A673 (cell line): ENCODE measurements around the gene TOE1. TPM values are rescaled to one million over a fixed set of nuclear protein-coding genes. Genes with fewer than 3 reads are reported as not detected.

Source experiments
- BruUV-seq: library from RNA; stranded (reverse); fragments of 400-500 nt; replicated peaks from 2 replicates; lab custom pipeline; 2021; lab: Mats Ljungman, UMichigan
- CTCF ChIA-PET: fragments of 300-600 bp; sonication (Branson Sonifier 250); formaldehyde crosslinking; loops from one replicate; lab custom pipeline; 2022; ENCODE audit warnings: antibody characterized with exemption; lab: Charles Lee
- POLR2A ChIA-PET: fragments of 300-600 bp; sonication (Branson Sonifier 250); formaldehyde crosslinking; loops from one replicate; lab custom pipeline; 2022; ENCODE audit warnings: antibody characterized with exemption; ENCODE audit not compliant: low non-redundant PET; lab: Charles Lee
- DNase-seq: peaks from one replicate; pipeline ENCODE4 v3.0.0-alpha.2; 2015; ENCODE audit warnings: low spot score
- H3K27ac ChIP-seq: fragments of 200-600 bp; sonication (generic); 2 replicates; pipeline ENCODE4 v1.5.1; 2016; ENCODE audit warnings: mixed run types, low read depth, mild to moderate bottlenecking, mixed read lengths, antibody characterized with exemption, low read length; ENCODE audit not compliant: poor library complexity, severe bottlenecking
- H3K27me3 ChIP-seq: fragments of 200-600 bp; sonication (generic); replicated peaks from 2 replicates; pipeline ENCODE4 v1.6.1; 2017; ENCODE audit warnings: mixed run types, low read depth, mild to moderate bottlenecking, mixed read lengths, antibody characterized with exemption, low read length; ENCODE audit not compliant: insufficient read depth, poor library complexity
- H3K36me3 ChIP-seq: fragments of 200-600 bp; sonication (generic); 2 replicates; pipeline ENCODE4 v1.6.1; 2016; ENCODE audit warnings: mixed run types, mild to moderate bottlenecking, mixed read lengths, antibody characterized with exemption, low read length; ENCODE audit not compliant: insufficient read depth, poor library complexity, severe bottlenecking
- H3K4me1 ChIP-seq: fragments of 200-600 bp; sonication (generic); 2 replicates; pipeline ENCODE4 v1.6.1; 2017; ENCODE audit warnings: mixed run types, mild to moderate bottlenecking, mixed read lengths, antibody characterized with exemption, low read length; ENCODE audit not compliant: insufficient read depth, poor library complexity, severe bottlenecking
- H3K4me3 ChIP-seq: fragments of 200-600 bp; sonication (generic); 2 replicates; pipeline ENCODE4 v1.5.1; 2016; ENCODE audit warnings: low read depth, mixed run types, mild to moderate bottlenecking, mixed read lengths, low read length; ENCODE audit not compliant: poor library complexity, severe bottlenecking
- H3K9me3 ChIP-seq: fragments of 200-600 bp; sonication (generic); 2 replicates; pipeline ENCODE4 v1.6.1; 2016; ENCODE audit warnings: mixed run types, low read depth, mild to moderate bottlenecking, mixed read lengths, antibody characterized with exemption, low read length; ENCODE audit not compliant: poor library complexity, severe bottlenecking
- EZH2 ChIP-seq: fragments of 200-600 bp; sonication (generic); IDR thresholded peaks from 2 replicates; pipeline ENCODE4 v1.6.1; 2017; ENCODE audit warnings: borderline replicate concordance, low read depth, mild to moderate bottlenecking, mixed read lengths, antibody characterized with exemption, low read length; ENCODE audit not compliant: poor library complexity, severe bottlenecking
- intact Hi-C: fragments of 100-400 bp; cut with micrococcal nuclease; formaldehyde crosslinking; loops from one replicate; pipeline ENCODE4 v1.10.0; 2022; ENCODE audit not compliant: unreplicated experiment
- total RNA-seq: library from RNA; stranded (reverse); gene quantifications from 2 replicates; pipeline ENCODE4 v1.2.3, GENCODE V29; 2021
- TF ChIP-seq, protein P1 (sequence below): fragments of 300-800, 200-600 bp; sonication (generic); conservative IDR thresholded peaks from 2 replicates; pipeline ENCODE4 v1.5.1; 2017; ENCODE audit warnings: low read depth, mild to moderate bottlenecking, antibody characterized with exemption, low read length, moderate library complexity, mixed read lengths

The TOE1 gene
- total RNA-seq, 1 experiment from 2014 or later = 20.6 TPM

DNA sequence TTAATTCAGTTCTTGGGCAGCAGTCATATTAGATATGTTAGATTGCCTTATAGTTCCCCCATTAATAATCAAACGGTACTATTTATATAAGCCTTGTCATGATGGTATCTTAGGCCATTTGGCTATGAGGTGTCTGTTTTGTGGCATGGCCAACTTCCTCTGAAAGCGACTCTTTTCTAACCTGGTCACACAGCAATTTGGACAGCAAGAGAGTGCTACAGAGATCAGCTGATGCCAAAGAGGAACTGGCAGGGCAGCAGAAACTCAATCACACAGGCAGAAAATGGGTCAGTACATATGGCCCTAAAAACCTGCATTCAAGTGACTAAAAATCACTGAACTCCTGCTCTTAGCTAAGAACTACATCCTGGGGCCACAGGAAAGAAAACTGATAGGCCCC lies 13.7 kb downstream of the TOE1 start:
- ChIA-PET POLR2A (no interaction called here), CTCF (no interaction called here)
- Histone ChIP-seq H3K27ac (no peak overlapping the region), H3K36me3 (no peaks in the 10 kb centered on the region), H3K27me3 (no peaks in the 10 kb centered on the region), H3K4me1 (no peaks in the 10 kb centered on the region), H3K4me3 (no peak overlapping the region), H3K9me3 (no peaks in the 10 kb centered on the region)
- intact Hi-C loops = loop anchor here (10.0 kb wide), 1 partner anchor 531 kb away; no protein-coding TSS in a partner anchor
- DNase-seq = no peak
- no peak for TF ChIP-seq EZH2
- TF ChIP-seq, protein P1, sequence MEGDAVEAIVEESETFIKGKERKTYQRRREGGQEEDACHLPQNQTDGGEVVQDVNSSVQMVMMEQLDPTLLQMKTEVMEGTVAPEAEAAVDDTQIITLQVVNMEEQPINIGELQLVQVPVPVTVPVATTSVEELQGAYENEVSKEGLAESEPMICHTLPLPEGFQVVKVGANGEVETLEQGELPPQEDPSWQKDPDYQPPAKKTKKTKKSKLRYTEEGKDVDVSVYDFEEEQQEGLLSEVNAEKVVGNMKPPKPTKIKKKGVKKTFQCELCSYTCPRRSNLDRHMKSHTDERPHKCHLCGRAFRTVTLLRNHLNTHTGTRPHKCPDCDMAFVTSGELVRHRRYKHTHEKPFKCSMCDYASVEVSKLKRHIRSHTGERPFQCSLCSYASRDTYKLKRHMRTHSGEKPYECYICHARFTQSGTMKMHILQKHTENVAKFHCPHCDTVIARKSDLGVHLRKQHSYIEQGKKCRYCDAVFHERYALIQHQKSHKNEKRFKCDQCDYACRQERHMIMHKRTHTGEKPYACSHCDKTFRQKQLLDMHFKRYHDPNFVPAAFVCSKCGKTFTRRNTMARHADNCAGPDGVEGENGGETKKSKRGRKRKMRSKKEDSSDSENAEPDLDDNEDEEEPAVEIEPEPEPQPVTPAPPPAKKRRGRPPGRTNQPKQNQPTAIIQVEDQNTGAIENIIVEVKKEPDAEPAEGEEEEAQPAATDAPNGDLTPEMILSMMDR = no peak
- no TSS peak for BruUV-seq

DNA sequence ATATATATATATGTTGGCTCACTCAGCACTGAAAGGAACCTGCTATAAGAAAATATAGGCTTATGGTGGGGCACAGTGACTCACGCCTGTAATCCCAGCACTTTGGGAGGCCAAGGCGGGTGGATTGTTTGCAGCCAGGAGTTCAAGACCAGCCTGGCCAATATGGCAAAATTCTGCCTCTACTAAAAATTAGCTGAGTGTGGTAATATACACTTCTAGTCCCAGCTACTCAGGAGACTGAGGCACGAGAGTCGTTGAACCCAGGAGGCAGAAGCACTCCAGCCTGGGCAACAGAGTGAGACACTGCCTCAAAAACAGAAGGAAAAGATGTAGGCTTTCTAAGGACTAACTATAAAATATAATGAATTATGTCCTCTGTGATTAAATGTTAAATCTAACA lies 14.9 kb downstream of the TOE1 start:
- BruUV-seq = no TSS peak
- Histone ChIP-seq H3K27me3 (no peaks in the 10 kb centered on the region), H3K36me3 (no peaks in the 10 kb centered on the region), H3K4me1 (no peaks in the 10 kb centered on the region), H3K9me3 (no peaks in the 10 kb centered on the region), H3K4me3 (no peak overlapping the region), H3K27ac (no peak overlapping the region)
- ChIA-PET CTCF (no interaction called here), POLR2A (no interaction called here)
- TF ChIP-seq, protein P1 = no peak
- TF ChIP-seq EZH2 = no peak
- intact Hi-C loops = loop anchor here (5.0 to 10.0 kb wide), 2 partner anchors 217 to 530 kb away; no protein-coding TSS in a partner anchor
- DNase-seq = no peak

DNA sequence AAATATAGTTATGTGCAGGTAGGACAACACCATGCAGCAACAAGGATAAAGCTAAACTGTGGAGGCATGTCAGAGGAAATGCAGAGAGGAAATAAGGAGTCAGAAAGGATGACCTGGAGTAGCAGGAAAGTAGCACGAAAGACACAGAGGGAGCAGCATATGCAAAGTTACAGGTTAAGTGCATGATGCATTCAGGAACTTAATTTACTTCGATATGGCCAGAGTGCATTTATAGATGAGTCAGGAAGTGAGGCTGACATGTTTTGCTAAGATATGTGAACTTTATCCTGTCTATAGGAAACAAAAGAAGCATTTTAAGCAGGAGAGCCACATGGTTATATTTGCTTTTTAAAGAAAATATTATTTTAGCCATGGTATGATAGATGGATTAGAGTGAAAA lies 15.7 kb downstream of the TOE1 start:
- H3K27ac ChIP-seq = no peak overlapping the region
- POLR2A ChIA-PET = no interaction called here
- TF ChIP-seq, protein P1 = no peak
- no peak for TF ChIP-seq EZH2
- CTCF ChIA-PET = no interaction called here
- no peaks in the 10 kb centered on the region for H3K27me3 ChIP-seq
- no peak for DNase-seq
- no peaks in the 10 kb centered on the region for H3K9me3 ChIP-seq
- no TSS peak for BruUV-seq
- intact Hi-C loops = loop anchor here (5.0 to 10.0 kb wide), 2 partner anchors 217 to 529 kb away; no protein-coding TSS in a partner anchor
- H3K4me3 ChIP-seq = no peak overlapping the region
- no peaks in the 10 kb centered on the region for H3K4me1 ChIP-seq
- H3K36me3 ChIP-seq = no peaks in the 10 kb centered on the region
